CD4-positive, alpha-beta memory T cell (primary cell): ENCODE results near the gene ACOX1. TPM values are rescaled to one million over a fixed set of nuclear protein-coding genes. Genes with fewer than 3 reads are reported as not detected.

ENCODE experiments used
- CTCF ChIA-PET: fragments of 350-600 bp; sonication (Branson Sonifier 250); formaldehyde crosslinking; loops from one replicate; lab custom pipeline; 2021; ENCODE audit warnings: inconsistent platforms; ENCODE audit not compliant: partially characterized antibody; lab: Charles Lee
- POLR2A ChIA-PET: fragments of 350-600 bp; sonication (Branson Sonifier 250); formaldehyde crosslinking; loops from one replicate; lab custom pipeline; 2021; ENCODE audit not compliant: partially characterized antibody; lab: Charles Lee
- DNase-seq, 5 donors: peaks; one replicate each; pipeline versions ENCODE4 v3.0.0 to v3.0.0-alpha.2; 2020 to 2022; ENCODE audit warnings: mixed read lengths in 1 of 5
- H3K27ac ChIP-seq: one replicate; pipeline ENCODE4 v1.7.0; 2013; ENCODE audit warnings: low read depth, low read length
- H3K27me3 ChIP-seq: 2 replicates; pipeline ENCODE4 v1.7.0; 2013; ENCODE audit warnings: mild to moderate bottlenecking, low read length, moderate library complexity; ENCODE audit not compliant: insufficient read depth
- H3K36me3 ChIP-seq: 2 replicates; pipeline ENCODE4 v1.7.0; 2013; ENCODE audit warnings: mild to moderate bottlenecking, low read length, moderate library complexity; ENCODE audit not compliant: insufficient read depth
- H3K4me1 ChIP-seq: 2 replicates; pipeline ENCODE4 v1.7.0; 2013; ENCODE audit warnings: mild to moderate bottlenecking, low read length, moderate library complexity; ENCODE audit not compliant: insufficient read depth
- H3K4me3 ChIP-seq, 2 donors: one replicate each; pipeline ENCODE4 v1.7.0; 2013; ENCODE audit warnings: low read length in 2 of 2, mild to moderate bottlenecking in 1 of 2
- H3K9me3 ChIP-seq, 2 donors: one replicate each; pipeline ENCODE4 v1.7.0; 2013; ENCODE audit warnings: low read length in 2 of 2, control low read depth in 1 of 2; ENCODE audit not compliant: control insufficient read depth in 1 of 2
- H3K27ac Mint-ChIP-seq, 7 donors: one replicate each; pipeline ENCODE4 v1.8.0; 2020 to 2021; ENCODE audit warnings: mixed read lengths in 7 of 7, mild to moderate bottlenecking in 6 of 7, inconsistent platforms in 3 of 7, moderate library complexity in 3 of 7
- H3K27me3 Mint-ChIP-seq, 2 donors: one replicate each; pipeline ENCODE4 v1.8.0; 2020 to 2021; ENCODE audit warnings: mixed read lengths in 2 of 2
- H3K36me3 Mint-ChIP-seq, 2 donors: one replicate each; pipeline ENCODE4 v1.8.0; 2020 to 2021; ENCODE audit warnings: mixed read lengths in 2 of 2, inconsistent platforms in 1 of 2, mild to moderate bottlenecking in 1 of 2
- H3K4me1 Mint-ChIP-seq, 4 donors: one replicate each; pipeline ENCODE4 v1.8.0; 2020 to 2021; ENCODE audit warnings: mixed read lengths in 4 of 4, mild to moderate bottlenecking in 1 of 4
- H3K4me3 Mint-ChIP-seq, 8 donors: one replicate each; pipeline ENCODE4 v1.8.0; 2020 to 2021; ENCODE audit warnings: mixed read lengths in 8 of 8, mild to moderate bottlenecking in 7 of 8, moderate library complexity in 6 of 8, inconsistent platforms in 3 of 8
- H3K9me3 Mint-ChIP-seq, 8 donors: one replicate each; pipeline ENCODE4 v1.8.0; 2020 to 2021; ENCODE audit warnings: mixed read lengths in 8 of 8, mild to moderate bottlenecking in 5 of 8, inconsistent platforms in 3 of 8, moderate library complexity in 1 of 8
- intact Hi-C: fragments of 100-400 bp; cut with micrococcal nuclease; formaldehyde crosslinking; loops from one replicate; pipeline ENCODE4 v1.15.1; 2023
- polyA plus RNA-seq, 2 donors: library from polyadenylated mRNA; unstranded; fragments of 300-500 nt; fragmentation: Illumina TruSeq; gene quantifications; one replicate each; pipeline ENCODE4 v1.2.3, GENCODE V29; 2021
- total RNA-seq, 2 experiments: library from RNA; stranded (reverse); gene quantifications; one replicate each; pipeline ENCODE4 v1.2.3, GENCODE V29; 2021

ACOX1 gene
- total and polyA plus RNA-seq, 4 experiments from 2014 or later = 10.2 to 31.7 (median 22.4) TPM

DNA sequence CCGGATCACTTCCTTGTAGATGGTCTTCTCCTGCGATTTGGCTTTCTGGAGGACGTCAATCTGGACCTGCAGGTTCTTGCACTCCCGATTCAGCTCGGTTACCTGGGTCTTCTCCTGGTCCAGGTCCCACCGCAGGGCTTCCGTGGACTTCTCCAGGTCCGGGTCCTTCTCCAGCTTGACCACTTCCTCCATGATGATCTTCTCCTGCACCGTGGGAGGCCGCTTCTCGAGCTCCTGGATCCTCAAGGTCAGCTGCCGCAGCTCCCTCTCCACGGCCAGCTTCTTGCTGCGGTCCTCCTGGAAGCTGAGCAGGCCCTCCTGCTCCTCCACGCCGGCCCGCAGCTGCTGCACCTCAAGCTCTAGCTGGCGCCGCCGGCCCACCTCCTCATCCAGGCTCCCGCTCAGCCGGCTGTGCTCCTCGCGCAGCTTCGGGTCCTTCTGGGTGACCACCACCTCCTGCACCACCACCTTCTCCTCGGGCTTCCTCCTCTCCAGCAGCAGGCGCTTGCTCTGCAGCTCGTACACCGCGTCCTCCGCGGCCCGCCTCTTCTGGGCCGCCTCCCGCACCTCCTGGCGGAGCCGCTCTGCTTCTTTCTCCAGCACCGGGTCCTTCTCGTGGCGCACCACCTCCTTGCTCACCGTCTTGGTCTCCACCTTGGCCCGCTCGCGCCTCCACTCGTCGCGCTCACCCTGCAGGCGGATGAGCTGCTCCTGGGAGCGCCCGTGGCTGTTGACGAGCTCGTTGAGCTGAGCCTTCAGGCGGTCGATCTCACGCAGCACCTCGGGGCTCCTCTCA, 29.9 kb upstream of the ACOX1 start:
- Mint-ChIP-seq H3K36me3 (peaks cover 0 to 4% of the 10 kb centered on the region in 2 donors), H3K4me1 (peaks cover 0 to 5% (median 3%) of the 10 kb centered on the region in 4 donors), H3K4me3 (no peak overlapping the region), H3K9me3 (no peaks in the 10 kb centered on the region), H3K27me3 (no peaks in the 10 kb centered on the region), H3K27ac (peak overlapping the region in 1 of 7 donors; percentile 58)
- DNase-seq = no peak
- Histone ChIP-seq H3K27ac (no peak overlapping the region), H3K36me3 (no peaks in the 10 kb centered on the region), H3K4me3 (no peak overlapping the region), H3K27me3 (no peaks in the 10 kb centered on the region), H3K4me1 (peaks cover under 1% of the 10 kb centered on the region), H3K9me3 (no peaks in the 10 kb centered on the region)
- CTCF ChIA-PET = interaction anchor here (0.8 to 11.7 kb wide), 9 partner anchors 11 to 290 kb away, joined by 3 to 168 read pairs (median 4); partner anchors contain the start of genes EXOC7 and MRPL38
- intact Hi-C loops = loop anchor here (5.0 kb wide), 1 partner anchor 257 kb away; no protein-coding TSS in a partner anchor
- POLR2A ChIA-PET = interaction anchor here (2.5 kb wide), 1 partner anchor 104 kb away, joined by 6 read pairs; the partner anchor contains the start of gene MRPL38

DNA sequence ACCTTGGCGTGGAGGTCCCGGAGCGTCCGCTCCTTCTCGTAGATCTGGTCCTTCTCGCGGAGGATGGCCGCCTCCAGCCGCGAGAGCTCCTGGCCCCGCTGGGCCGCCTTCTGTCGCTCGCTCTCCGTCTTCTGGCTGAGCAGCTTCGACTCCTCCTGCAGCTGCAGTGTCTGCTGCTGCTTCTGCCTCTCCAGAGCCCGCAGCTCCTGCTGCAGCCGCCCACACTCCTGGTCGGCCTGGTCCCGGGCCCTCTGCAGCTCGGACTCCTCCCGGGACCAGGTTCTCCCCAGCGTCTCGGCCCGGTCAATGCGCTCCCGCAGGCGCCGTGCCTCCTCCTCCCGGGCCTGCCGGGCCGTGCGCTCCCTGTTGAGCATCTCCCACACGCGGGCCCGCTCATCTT, 29.2 kb upstream of the ACOX1 start:
- H3K4me3 Mint-ChIP-seq = no peak overlapping the region

DNA sequence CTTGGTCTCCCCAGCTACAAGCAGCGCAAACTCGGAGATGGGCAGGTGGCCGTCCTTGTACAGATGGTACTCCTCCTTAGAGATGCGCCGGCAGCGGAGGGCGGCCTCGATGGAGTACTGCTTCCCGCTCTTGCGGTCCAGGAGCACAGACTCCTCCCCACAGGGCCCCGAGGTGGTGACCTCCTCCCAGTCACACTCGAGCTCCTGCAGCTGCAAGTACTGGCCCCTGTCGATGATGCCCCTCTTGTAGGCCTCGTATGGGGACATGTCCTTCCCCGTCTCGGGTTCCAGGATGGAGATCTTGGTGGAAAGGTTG, 28.8 kb upstream of the ACOX1 start:
- H3K36me3 Mint-ChIP-seq = peaks cover 0 to 4% of the 10 kb centered on the region in 2 donors
- Histone ChIP-seq H3K9me3 (no peaks in the 10 kb centered on the region), H3K4me1 (no peaks in the 10 kb centered on the region), H3K4me3 (no peak overlapping the region), H3K27ac (no peak overlapping the region), H3K36me3 (no peaks in the 10 kb centered on the region), H3K27me3 (no peaks in the 10 kb centered on the region)
- ChIA-PET POLR2A (interaction anchor here (2.5 kb wide), 1 partner anchor 103 kb away, joined by 6 read pairs; the partner anchor contains the start of gene MRPL38), CTCF (interaction anchor here (0.6 to 11.7 kb wide), 5 partner anchors 10 to 291 kb away, joined by 3 to 168 read pairs (median 21); partner anchors contain the start of gene MRPL38)
- H3K4me1 Mint-ChIP-seq = peaks cover 0 to 5% (median 3%) of the 10 kb centered on the region in 4 donors
- H3K27ac Mint-ChIP-seq = no peak overlapping the region
- no peaks in the 10 kb centered on the region for H3K27me3 Mint-ChIP-seq
- no peaks in the 10 kb centered on the region for H3K9me3 Mint-ChIP-seq
- intact Hi-C loops = loop anchor here (5.0 kb wide), 1 partner anchor 256 kb away; no protein-coding TSS in a partner anchor
- H3K4me3 Mint-ChIP-seq = no peak overlapping the region
- DNase-seq = no peak

More for the DNA sequence above, 29.2 kb upstream of the ACOX1 start:
- H3K4me1 ChIP-seq = no peaks in the 10 kb centered on the region
- H3K27ac ChIP-seq = no peak overlapping the region
- H3K9me3 ChIP-seq = no peaks in the 10 kb centered on the region
- no peaks in the 10 kb centered on the region for H3K36me3 ChIP-seq
- intact Hi-C loops = loop anchor here (5.0 kb wide), 1 partner anchor 256 kb away; no protein-coding TSS in a partner anchor
- Mint-ChIP-seq H3K9me3 (no peaks in the 10 kb centered on the region), H3K4me1 (peaks cover 0 to 5% (median 3%) of the 10 kb centered on the region in 4 donors), H3K27ac (no peak overlapping the region), H3K27me3 (no peaks in the 10 kb centered on the region), H3K36me3 (peaks cover 0 to 4% of the 10 kb centered on the region in 2 donors)
- H3K27me3 ChIP-seq = no peaks in the 10 kb centered on the region
- POLR2A ChIA-PET = interaction anchor here (2.5 kb wide), 1 partner anchor 103 kb away, joined by 6 read pairs; the partner anchor contains the start of gene MRPL38
- CTCF ChIA-PET = interaction anchor here (0.6 to 11.7 kb wide), 7 partner anchors 10 to 291 kb away, joined by 3 to 168 read pairs (median 11); partner anchors contain the start of genes EXOC7 and MRPL38
- no peak overlapping the region for H3K4me3 ChIP-seq
- no peak for DNase-seq

DNA sequence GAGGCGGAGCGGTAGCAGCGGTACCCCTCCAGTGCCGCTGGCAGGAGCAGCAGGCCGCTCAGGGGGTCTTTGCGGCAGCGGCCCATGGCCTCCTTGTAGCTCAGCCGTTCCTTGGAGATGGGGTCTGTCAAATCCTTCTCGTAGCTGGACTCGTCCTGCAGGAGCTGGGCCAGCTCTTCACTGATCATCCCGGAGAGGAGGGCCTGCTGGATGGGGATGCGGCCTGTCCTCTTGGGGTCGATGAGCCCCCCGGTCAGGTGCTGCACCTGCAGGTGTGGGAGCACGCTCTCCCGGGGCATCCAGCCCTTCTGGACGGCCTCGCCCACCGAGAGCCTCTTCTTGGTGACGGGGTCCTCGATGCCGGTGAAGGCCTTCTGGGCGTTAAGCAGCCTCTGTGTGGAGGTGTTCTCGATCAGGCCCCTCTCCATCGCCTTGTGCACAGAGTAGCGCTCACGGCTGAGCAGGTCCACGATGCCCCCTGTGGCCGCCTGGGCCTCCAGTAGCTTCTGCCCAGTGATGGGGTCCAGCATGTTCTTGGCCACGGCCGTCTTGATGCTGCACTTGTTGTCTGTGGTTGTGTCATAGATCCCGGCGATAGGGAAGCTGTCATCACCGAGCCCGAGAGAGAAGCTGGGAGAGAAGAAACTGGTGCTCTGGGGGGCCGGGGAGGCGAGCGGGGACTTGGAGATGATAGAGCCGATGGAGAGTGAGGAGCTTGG, 28.3 kb upstream of the ACOX1 start:
- H3K27ac Mint-ChIP-seq = no peak overlapping the region
- POLR2A ChIA-PET = no interaction called here
- no peak for DNase-seq

DNA sequence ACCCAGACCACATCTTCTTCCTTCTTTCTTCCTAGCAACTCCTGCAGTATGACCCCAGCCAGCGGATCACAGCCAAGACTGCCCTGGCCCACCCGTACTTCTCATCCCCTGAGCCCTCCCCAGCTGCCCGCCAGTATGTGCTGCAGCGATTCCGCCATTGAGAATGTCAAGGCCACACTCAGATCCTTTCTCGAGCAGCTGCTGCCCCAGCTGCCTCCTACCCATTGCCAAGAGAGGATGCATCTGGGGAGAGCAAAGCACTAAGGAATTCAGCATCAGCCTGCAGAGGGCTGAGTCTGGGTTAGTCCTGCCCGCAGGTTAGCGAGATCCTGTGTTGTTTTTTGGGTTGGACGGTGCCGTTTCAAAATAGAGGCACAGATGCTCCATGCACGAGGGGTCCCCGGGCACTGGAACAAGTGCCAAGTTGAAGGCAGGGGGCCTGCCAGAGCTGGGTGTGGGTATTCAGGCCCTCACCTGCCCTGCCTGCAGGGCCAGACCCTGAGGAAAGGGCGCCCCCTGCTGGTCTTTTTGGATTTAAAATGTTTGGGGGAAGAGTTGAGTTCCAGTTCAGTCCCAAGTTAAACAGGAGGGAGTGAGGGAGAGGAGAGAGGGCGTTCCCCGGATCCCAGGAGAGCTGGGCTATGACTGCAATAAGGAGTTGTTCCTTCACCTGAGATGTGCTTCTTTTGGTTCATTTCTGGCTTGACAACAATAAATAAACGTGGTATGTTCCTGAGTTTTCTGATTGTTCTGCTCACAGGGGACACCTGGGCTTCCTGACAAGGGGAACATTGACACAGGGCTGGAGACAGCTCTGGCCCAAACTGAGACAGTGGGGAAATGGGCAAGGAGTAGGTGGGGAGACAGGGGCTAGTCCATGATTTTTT, 26.5 kb upstream of the ACOX1 start:
- Histone ChIP-seq H3K4me1 (no peaks in the 10 kb centered on the region), H3K27me3 (no peaks in the 10 kb centered on the region), H3K27ac (no peak overlapping the region), H3K4me3 (no peak overlapping the region), H3K9me3 (no peaks in the 10 kb centered on the region), H3K36me3 (no peaks in the 10 kb centered on the region)
- Mint-ChIP-seq H3K27me3 (no peaks in the 10 kb centered on the region), H3K27ac (peak overlapping the region in 4 of 7 donors; percentile 2 to 59 (median 24)), H3K9me3 (no peaks in the 10 kb centered on the region), H3K36me3 (peaks cover 0 to 4% of the 10 kb centered on the region in 2 donors), H3K4me3 (no peak overlapping the region), H3K4me1 (peaks cover 0 to 5% (median 3%) of the 10 kb centered on the region in 4 donors)
- ChIA-PET CTCF (interaction anchor here (0.8 to 8.2 kb wide), 26 partner anchors 9 to 488 kb away, joined by 3 to 120 read pairs (median 4); partner anchors contain the start of genes FBF1, GALK1, MRPL38 and TRIM65), POLR2A (interaction anchor here (1.0 to 3.8 kb wide), 3 partner anchors 26 to 221 kb away, joined by 4 to 23 read pairs (median 6); partner anchors contain the start of genes ACOX1, MRPL38, TEN1 and UNK)
- peak; percentile 68 to 76 (median 74) for DNase-seq
- intact Hi-C loops = loop anchor here (1.0 to 5.0 kb wide), 2 partner anchors 100 to 253 kb away; no protein-coding TSS in a partner anchor

More for the DNA sequence above, 28.3 kb upstream of the ACOX1 start:
- H3K9me3 Mint-ChIP-seq = no peaks in the 10 kb centered on the region
- no peaks in the 10 kb centered on the region for H3K27me3 ChIP-seq
- H3K36me3 ChIP-seq = no peaks in the 10 kb centered on the region
- CTCF ChIA-PET = interaction anchor here (2.6 to 11.7 kb wide), 4 partner anchors 10 to 292 kb away, joined by 11 to 168 read pairs (median 70); partner anchors contain the start of gene MRPL38
- H3K27ac ChIP-seq = no peak overlapping the region
- H3K4me1 ChIP-seq = no peaks in the 10 kb centered on the region
- H3K4me1 Mint-ChIP-seq = peaks cover 0 to 5% (median 3%) of the 10 kb centered on the region in 4 donors
- intact Hi-C loops = loop anchor here (5.0 kb wide), 1 partner anchor 255 kb away; no protein-coding TSS in a partner anchor
- H3K4me3 Mint-ChIP-seq = no peak overlapping the region
- no peak overlapping the region for H3K4me3 ChIP-seq
- peaks cover 0 to 4% of the 10 kb centered on the region in 2 donors for H3K36me3 Mint-ChIP-seq
- no peaks in the 10 kb centered on the region for H3K27me3 Mint-ChIP-seq
- no peaks in the 10 kb centered on the region for H3K9me3 ChIP-seq

DNA sequence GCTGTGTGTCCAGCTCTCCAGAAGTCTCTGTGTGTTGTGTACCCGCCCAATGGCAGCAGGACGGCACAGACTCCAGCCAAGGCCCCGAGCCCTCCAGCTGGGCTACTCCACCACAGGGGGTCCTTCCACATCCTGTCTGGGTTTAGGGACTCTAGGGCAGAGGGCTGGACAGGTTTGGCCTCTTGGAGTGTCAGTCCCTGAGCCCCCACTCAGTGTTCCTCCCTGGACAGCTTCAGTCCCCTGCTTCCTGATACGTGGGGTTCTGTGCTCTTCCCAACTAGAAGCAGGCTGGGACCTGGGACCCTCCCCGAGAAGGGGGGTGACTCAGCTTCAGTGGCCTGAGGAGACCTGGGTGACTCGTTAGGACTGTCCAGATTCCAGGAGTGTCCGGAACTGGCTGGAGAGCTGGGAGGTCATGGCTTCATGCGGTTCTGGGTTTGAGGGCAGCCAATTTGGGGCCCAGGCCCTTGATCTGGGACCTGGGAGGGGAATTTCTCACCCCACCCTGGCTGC, 25.8 kb upstream of the ACOX1 start:
- Mint-ChIP-seq H3K9me3 (no peaks in the 10 kb centered on the region), H3K27me3 (no peaks in the 10 kb centered on the region), H3K4me1 (peaks cover 0 to 5% (median 2%) of the 10 kb centered on the region in 4 donors), H3K4me3 (no peak overlapping the region), H3K36me3 (peaks cover 0 to 4% of the 10 kb centered on the region in 2 donors), H3K27ac (no peak overlapping the region)
- DNase-seq = no peak
- ChIA-PET CTCF (interaction anchor here (0.6 to 8.2 kb wide), 23 partner anchors 8 to 488 kb away, joined by 3 to 120 read pairs (median 4); partner anchors contain the start of genes GALK1, MRPL38 and TRIM65), POLR2A (interaction anchor here (1.0 to 3.8 kb wide), 3 partner anchors 25 to 220 kb away, joined by 4 to 23 read pairs (median 6); partner anchors contain the start of genes ACOX1, MRPL38, TEN1 and UNK)
- Histone ChIP-seq H3K4me3 (no peak overlapping the region), H3K36me3 (no peaks in the 10 kb centered on the region), H3K27ac (no peak overlapping the region), H3K4me1 (no peaks in the 10 kb centered on the region), H3K9me3 (no peaks in the 10 kb centered on the region), H3K27me3 (no peaks in the 10 kb centered on the region)
- intact Hi-C loops = loop anchor here (1.0 to 5.0 kb wide), 2 partner anchors 100 to 253 kb away; no protein-coding TSS in a partner anchor
